HG03025 (cell line): ENCODE measurements around the gene ABCC4.

Experiments used
- ATAC-seq: cut with Tn5 transposase; IDR thresholded peaks from one replicate; pipeline ENCODE4 v1.9.1; 2021; ENCODE audit warnings: mild to moderate bottlenecking, moderate library complexity; ENCODE audit not compliant: unreplicated experiment, low FRiP score

ABCC4 gene

GRCh38 chr13:95234242-95234641 is 67.0 kb downstream of the ABCC4 start:
- ATAC-seq: peak; percentile 66

DNA sequence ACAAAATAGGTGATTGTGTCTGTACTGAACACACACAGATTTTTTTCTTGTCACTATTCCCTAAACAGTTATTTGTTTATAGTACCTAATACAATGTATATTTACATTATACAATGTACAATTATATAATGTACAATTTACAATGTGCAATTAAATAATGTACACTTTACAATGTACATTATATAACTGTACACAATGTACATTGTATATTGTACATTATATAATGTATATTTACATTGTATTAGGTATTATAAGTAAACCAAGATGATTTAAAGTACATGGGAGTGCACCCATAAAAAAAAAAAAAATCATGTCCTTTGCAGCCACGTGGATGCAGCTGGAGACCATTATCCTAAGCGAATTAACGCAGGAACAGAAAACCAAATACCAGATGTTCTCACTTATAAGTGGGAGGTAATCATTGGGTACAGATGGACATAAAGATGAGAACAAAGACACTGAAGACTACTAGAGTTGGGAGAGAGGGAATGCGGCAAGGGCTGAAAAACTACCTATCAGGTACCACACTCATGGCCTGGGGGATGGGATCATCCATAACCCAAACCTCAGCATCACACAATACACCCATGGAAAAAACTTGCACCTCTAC is 68.1 kb downstream of the ABCC4 start:
- ATAC-seq: no peak

DNA sequence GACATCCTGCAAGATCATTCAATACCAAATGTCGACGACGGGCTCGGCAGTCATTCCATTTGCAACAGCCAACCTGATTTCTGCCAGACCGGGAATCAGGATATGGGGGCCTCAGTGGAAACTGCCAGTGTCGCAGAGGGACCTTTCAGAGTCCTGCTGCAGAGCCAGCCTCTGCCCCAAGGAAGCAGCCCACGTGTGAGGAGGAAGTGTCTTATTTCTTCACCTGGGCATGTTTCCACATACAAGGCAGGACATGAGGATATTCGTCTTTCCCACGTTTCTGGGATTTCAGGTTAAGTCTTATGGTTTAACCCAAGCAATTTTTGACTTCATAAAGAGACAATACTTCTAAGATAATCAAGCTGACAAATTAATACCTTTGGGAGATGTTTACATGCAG is 69.9 kb downstream of the ABCC4 start:
- ATAC-seq: no peak

GRCh38 chr13:95229855-95230254 is 71.4 kb downstream of the ABCC4 start:
- no peak for ATAC-seq

- ATAC-seq: no peak
Measured at GRCh38 chr13:95228130-95228529, 73.1 kb downstream of the ABCC4 start.

DNA sequence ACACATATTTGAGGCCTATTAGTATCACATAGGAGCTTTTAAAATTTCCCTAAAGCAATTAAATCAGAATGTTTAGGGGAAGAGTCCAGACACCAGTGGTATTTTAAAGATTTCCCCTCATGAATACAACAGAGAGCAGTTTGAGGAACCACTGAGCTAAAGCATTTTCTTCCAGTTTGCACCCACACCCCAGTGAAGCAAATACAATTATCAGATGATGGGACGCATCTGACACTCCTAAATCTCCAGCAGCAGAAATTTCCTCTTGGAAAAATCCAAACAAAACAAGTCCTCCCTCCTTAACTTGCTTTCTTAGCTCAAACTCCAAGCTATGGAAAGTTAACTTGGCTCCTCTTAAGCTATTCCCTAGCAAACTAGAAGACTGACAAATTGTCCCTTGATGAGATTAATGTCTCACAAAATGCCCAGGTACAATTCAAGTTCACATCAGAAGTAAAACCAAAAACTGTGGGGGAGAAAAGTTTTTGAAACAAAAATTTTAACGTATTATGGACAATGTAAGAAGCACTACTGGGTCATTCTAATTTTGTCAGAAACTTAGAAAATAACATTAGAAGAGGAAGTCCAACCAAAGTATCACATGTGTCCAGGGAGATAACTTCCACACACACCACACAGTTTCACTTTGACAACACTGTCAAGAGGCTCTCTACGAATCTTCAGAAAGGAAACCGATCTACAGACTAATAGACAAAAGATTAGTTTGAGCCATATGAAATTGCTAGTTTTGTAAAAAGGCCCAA is 74.1 kb downstream of the ABCC4 start:
- peak; percentile 89 for ATAC-seq

GRCh38 chr13:95226476-95226875 is 74.8 kb downstream of the ABCC4 start:
- peak; percentile 26 for ATAC-seq

DNA sequence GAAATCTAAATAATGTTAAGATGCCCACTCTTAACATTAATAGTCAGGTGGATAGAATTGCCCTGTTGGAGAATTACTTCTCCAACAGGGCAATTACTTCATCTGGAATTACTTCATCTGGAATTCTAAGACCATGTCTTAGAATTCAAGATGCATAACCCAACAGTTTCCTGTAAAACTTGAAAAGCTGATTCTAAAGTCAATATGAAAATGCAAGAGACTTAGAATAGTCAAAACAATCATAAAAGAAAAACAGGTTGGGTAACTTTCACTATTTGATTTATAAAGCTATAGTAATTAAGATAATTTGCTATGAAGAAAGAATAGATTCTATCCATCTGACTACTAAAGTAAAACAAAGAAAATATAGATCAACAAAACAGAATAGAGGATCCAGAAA is 75.2 kb downstream of the ABCC4 start:
- ATAC-seq: no peak

DNA sequence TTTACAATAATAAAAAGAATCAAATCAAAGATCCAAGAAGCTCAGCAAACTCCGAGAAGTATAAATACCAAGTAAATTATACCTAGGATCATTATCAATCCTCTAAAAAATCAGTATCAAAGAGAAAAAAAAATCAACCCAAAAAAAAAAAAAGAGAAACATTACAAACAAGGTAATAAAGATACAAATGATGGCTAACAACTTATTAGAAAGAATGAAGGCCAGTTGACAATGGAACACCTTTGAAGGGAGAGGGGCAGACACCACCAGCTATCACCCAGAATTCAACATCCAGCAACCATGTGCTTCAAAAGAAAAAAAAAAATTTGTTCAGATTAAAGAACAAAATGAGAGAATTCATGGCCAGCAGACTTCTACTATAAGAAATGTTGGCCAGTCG is 77.2 kb downstream of the ABCC4 start:
- no peak for ATAC-seq

GRCh38 chr13:95222733-95223018 is 78.6 kb downstream of the ABCC4 start:
- no peak for ATAC-seq

DNA sequence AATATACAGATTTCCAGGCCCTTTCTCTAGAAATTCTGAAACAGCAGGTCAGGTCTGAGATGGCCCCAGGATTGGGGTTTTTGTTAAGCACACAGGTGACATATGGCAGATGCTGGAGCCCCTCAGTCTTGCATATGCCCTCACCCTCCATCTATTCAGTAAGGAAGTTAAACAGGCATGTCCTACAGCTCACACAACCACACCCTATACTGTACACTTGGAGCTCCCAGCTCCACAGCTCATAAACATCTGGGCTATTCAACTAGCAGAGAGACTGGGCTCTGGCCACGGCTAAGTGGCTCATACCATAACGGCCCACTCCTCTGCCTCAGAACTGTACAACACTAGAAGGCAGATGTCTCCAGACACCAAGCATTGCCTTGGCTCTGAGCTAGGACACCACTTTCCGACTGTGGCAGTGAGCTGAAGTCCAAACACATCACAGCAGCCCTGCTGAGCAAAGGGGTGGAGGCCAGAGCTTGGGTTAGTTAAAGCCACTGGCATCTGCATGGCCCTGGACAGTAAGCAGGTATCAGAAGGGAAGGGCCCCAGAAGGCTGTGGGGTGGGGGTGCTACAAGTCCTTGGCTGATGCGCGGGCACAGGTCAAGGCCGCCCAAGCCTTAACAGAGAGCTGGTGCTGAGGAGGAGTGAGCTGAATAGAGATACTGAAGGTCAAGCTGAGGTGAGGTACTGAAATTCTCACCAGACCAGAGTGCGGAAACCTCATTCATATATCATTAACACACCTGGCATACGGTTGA is 79.1 kb downstream of the ABCC4 start:
- no peak for ATAC-seq

- no peak for ATAC-seq
Measured at GRCh38 chr13:95220611-95221010, 80.6 kb downstream of the ABCC4 start.

- no peak for ATAC-seq
Measured at GRCh38 chr13:95217920-95218830, 83.1 kb downstream of the ABCC4 start.

GRCh38 chr13:95216182-95216581 is 85.1 kb downstream of the ABCC4 start:
- no peak for ATAC-seq

GRCh38 chr13:95212983-95213850 is 88.0 kb downstream of the ABCC4 start:
- ATAC-seq: no peak

GRCh38 chr13:95209109-95209508 is 92.1 kb downstream of the ABCC4 start:
- no peak for ATAC-seq

DNA sequence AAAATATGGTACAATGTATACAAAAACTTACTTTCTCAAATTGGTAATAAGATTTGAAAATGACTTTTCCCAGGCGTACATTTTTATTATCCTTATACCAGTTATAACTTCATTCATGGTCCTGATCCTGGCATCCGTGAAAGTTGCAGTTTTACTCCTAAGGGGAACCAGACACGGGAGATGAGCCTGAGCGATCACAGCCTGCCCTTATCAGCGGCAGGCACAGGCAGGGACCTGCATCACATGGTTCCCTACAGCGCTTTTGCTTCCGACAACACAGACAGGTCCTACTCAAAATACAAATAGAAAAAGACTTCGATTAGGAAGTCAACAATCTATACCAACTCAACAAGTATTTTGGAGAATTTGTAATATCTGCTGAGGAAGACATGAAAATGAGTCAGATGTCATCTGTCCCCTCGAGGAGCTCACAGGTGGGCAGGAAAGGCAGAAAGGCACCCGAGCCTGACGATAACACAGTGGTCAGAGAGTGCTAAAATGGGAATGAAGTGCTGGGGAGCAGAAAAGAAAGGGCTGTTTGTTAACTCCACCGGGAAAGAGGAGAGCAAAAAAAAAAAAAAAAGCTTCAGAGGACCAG is 93.4 kb downstream of the ABCC4 start:
- ATAC-seq: peak; percentile 86

GRCh38 chr13:95206116-95206515 is 95.1 kb downstream of the ABCC4 start:
- no peak for ATAC-seq

DNA sequence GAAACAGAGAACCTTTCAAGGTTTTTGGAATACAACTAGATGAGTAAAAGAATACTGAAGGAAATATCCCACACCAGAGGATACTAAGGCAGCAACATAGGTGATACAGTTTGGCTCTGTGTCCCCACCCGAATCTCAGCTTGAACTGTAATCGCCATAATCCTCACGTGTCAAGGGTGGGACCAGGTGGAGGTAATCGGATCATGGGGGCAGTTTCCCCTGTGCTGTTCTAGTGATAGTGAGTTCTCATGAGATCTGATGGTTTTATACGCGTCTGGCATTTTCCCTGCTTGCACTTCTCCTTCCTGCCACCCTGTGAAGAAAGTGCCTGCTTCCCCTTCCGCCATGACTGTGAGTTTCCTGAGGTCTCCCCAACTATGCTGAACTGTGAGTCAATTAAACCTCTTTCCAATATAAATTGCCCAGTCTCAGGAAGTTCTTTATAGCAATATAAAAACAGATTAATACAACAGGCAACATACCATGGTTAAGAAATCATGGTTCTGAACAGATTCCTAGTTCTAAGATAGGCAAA is 97.0 kb downstream of the ABCC4 start:
- no peak for ATAC-seq
